OCI-LY7 (cell line): ENCODE data around the gene FAM184B. TPM values are rescaled to one million over a fixed set of nuclear protein-coding genes. Genes with fewer than 3 reads are reported as not detected.

ENCODE experiments used
- BruUV-seq: library from RNA; stranded (reverse); fragments of 400-500 nt; replicated peaks from 2 replicates; lab custom pipeline; 2021; lab: Mats Ljungman, UMichigan
- CTCF ChIA-PET: fragments of 300-600 bp; sonication (Branson Sonifier 250); formaldehyde crosslinking; loops from one replicate; lab custom pipeline; 2022; ENCODE audit warnings: antibody characterized with exemption; ENCODE audit not compliant: unreplicated experiment; lab: Charles Lee
- POLR2A ChIA-PET: fragments of 300-600 bp; sonication (Branson Sonifier 250); formaldehyde crosslinking; loops from one replicate; lab custom pipeline; 2022; ENCODE audit warnings: antibody characterized with exemption; lab: Charles Lee
- DNase-seq: peaks from one replicate; pipeline ENCODE4 v3.0.0-alpha.2; 2015; ENCODE audit warnings: low spot score
- H2AFZ ChIP-seq: fragments of 200-600 bp; sonication (generic), shearing (Covaris generic); 2 replicates; pipeline ENCODE4 v1.6.1; 2014; ENCODE audit warnings: mild to moderate bottlenecking, antibody characterized with exemption, low read length, moderate library complexity
- H3K27ac ChIP-seq: fragments of 200-600 bp; sonication (generic); 2 replicates; pipeline ENCODE4 v1.5.1; 2014; ENCODE audit warnings: mixed run types, low read depth, mild to moderate bottlenecking, moderate library complexity, low read length, inconsistent platforms; ENCODE audit not compliant: poor library complexity, severe bottlenecking
- H3K36me3 ChIP-seq: fragments of 200-600 bp; sonication (generic); 2 replicates; pipeline ENCODE4 v1.6.1; 2014; ENCODE audit warnings: mild to moderate bottlenecking, antibody characterized with exemption, low read length, moderate library complexity, mixed read lengths; ENCODE audit not compliant: insufficient read depth
- H3K4me1 ChIP-seq: fragments of 200-600 bp; sonication (generic); 2 replicates; pipeline ENCODE4 v1.5.1; 2014; ENCODE audit warnings: mild to moderate bottlenecking, low read length; ENCODE audit not compliant: insufficient read depth, poor library complexity, severe bottlenecking
- H3K4me2 ChIP-seq: fragments of 200-600 bp; sonication (generic); 2 replicates; pipeline ENCODE4 v1.6.1; 2014; ENCODE audit warnings: mild to moderate bottlenecking, low read length
- H3K4me3 ChIP-seq: fragments of 200-600 bp; sonication (generic); 2 replicates; pipeline ENCODE4 v1.5.1; 2014; ENCODE audit warnings: mild to moderate bottlenecking, low read depth, low read length; ENCODE audit not compliant: poor library complexity, severe bottlenecking
- H3K79me2 ChIP-seq: fragments of 200-600 bp; sonication (generic); 2 replicates; pipeline ENCODE4 v1.6.1; 2016; ENCODE audit warnings: low read depth, mild to moderate bottlenecking, low read length, moderate library complexity, mixed read lengths; ENCODE audit not compliant: insufficient read depth
- H3K9me2 ChIP-seq: fragments of 200-600 bp; sonication (generic); 2 replicates; pipeline ENCODE4 v1.6.1; 2016; ENCODE audit warnings: mild to moderate bottlenecking, low read length, mixed read lengths; ENCODE audit not compliant: insufficient read depth
- H3K9me3 ChIP-seq: fragments of 200-600 bp; sonication (generic); 2 replicates; pipeline ENCODE4 v1.6.1; 2014; ENCODE audit warnings: mild to moderate bottlenecking, mixed run types, low read length, mixed read lengths
- H4K20me1 ChIP-seq: fragments of 200-600 bp; sonication (generic); 2 replicates; pipeline ENCODE4 v1.6.1; 2014; ENCODE audit warnings: mild to moderate bottlenecking, antibody characterized with exemption, low read length, moderate library complexity, mixed read lengths; ENCODE audit not compliant: insufficient read depth
- EZH2phosphoT487 ChIP-seq: fragments of 200-600 bp; sonication (generic); IDR thresholded peaks from 2 replicates; pipeline ENCODE4 v1.6.1; 2018; ENCODE audit warnings: low read depth, borderline replicate concordance, mild to moderate bottlenecking, mixed run types, antibody characterized with exemption, low read length, moderate library complexity, mixed read lengths
- intact Hi-C: fragments of 100-400 bp; cut with micrococcal nuclease; formaldehyde crosslinking; loops from one replicate; pipeline ENCODE4 v1.10.0; 2022; ENCODE audit not compliant: unreplicated experiment
- total RNA-seq, 2 experiments: library from RNA; depleted of rRNA in 1 of 2; stranded (reverse); fragments of >200 nt in 1 of 2; shearing (Covaris generic) in 1 of 2; gene quantifications; 2 replicates each; pipeline ENCODE4 v1.2.3, GENCODE V29; 2014 to 2022
- TF ChIP-seq, protein P1 (sequence below): fragments of 200-600 bp; sonication (generic); conservative IDR thresholded peaks from 2 replicates; pipeline ENCODE4 v1.5.1; 2014; ENCODE audit warnings: mild to moderate bottlenecking, antibody characterized with exemption, low read length, moderate library complexity, mixed read lengths

FAM184B gene
- total RNA-seq, 2 experiments from 2014 or later, result not detected

DNA sequence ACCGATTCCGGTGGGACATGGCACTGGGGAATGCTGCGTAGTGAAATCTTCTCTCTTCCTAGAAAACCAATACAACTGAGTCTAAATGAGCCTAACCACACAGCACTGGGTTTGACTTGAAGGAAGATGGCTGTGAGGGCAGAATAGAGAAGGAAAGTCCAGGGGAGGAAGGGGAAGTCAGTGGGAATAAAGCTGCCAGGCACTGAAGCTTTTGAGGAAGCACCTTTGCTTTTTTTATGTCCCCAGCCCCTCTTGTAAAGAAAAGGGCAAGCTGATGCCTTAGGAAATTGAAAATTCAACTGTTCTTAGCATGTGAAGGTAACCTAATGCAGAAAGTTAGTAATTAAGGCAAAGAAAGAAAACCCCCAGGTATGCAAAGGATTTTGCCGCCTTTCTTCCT is 146.4 kb downstream of the FAM184B start:
- H4K20me1 ChIP-seq, result no peaks in the 10 kb centered on the region
- ChIA-PET POLR2A (interaction anchor here (1.1 kb wide), 1 partner anchor 40 kb away, joined by 4 read pairs; no protein-coding TSS in a partner anchor), CTCF (no interaction called here)
- H3K27ac ChIP-seq, result no peak overlapping the region
- H3K9me2 ChIP-seq, result no peaks in the 10 kb centered on the region
- no peak overlapping the region for H2AFZ ChIP-seq
- BruUV-seq, result no TSS peak
- no peak for DNase-seq
- H3K36me3 ChIP-seq, result peaks cover 73% of the 10 kb centered on the region
- no peak for TF ChIP-seq EZH2phosphoT487
- TF ChIP-seq, protein P1, sequence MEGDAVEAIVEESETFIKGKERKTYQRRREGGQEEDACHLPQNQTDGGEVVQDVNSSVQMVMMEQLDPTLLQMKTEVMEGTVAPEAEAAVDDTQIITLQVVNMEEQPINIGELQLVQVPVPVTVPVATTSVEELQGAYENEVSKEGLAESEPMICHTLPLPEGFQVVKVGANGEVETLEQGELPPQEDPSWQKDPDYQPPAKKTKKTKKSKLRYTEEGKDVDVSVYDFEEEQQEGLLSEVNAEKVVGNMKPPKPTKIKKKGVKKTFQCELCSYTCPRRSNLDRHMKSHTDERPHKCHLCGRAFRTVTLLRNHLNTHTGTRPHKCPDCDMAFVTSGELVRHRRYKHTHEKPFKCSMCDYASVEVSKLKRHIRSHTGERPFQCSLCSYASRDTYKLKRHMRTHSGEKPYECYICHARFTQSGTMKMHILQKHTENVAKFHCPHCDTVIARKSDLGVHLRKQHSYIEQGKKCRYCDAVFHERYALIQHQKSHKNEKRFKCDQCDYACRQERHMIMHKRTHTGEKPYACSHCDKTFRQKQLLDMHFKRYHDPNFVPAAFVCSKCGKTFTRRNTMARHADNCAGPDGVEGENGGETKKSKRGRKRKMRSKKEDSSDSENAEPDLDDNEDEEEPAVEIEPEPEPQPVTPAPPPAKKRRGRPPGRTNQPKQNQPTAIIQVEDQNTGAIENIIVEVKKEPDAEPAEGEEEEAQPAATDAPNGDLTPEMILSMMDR, result no peak
- H3K9me3 ChIP-seq, result no peaks in the 10 kb centered on the region
- H3K79me2 ChIP-seq, result no peaks in the 10 kb centered on the region
- intact Hi-C loops, result loop anchor here (5.0 kb wide), 2 partner anchors 58 to 957 kb away; partner anchors contain the start of gene LAP3
- H3K4me2 ChIP-seq, result no peak overlapping the region
- no peak overlapping the region for H3K4me3 ChIP-seq
- no peaks in the 10 kb centered on the region for H3K4me1 ChIP-seq

DNA sequence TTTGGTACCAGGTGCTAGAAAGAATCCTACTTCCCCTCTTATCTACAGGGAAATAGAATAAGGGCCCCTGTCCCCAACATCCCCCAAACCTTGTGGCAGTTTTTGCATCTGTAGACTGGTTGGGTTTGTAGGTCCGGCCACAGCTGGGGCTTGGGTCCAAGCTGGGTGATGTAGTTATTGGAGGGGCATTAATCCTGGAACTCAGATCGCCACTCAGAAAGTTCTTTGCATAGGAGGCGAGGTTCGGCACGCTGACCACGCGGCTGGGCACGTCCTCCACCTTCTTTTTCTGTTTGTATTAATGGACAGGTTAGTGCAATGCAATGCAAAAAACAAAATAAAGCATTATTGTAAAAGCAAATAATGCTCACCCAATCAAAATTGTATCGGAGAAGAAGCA is 147.8 kb downstream of the FAM184B start:
- Histone ChIP-seq H3K4me2 (no peak overlapping the region), H3K9me3 (no peaks in the 10 kb centered on the region), H3K27ac (no peak overlapping the region), H3K36me3 (peaks cover 86% of the 10 kb centered on the region), H2AFZ (no peak overlapping the region), H3K4me3 (no peak overlapping the region), H4K20me1 (no peaks in the 10 kb centered on the region), H3K79me2 (no peaks in the 10 kb centered on the region), H3K9me2 (no peaks in the 10 kb centered on the region), H3K4me1 (no peaks in the 10 kb centered on the region)
- CTCF ChIA-PET, result no interaction called here
- intact Hi-C loops, result no loop called here
- no peak for TF ChIP-seq EZH2phosphoT487
- TF ChIP-seq, protein P1, result no peak
- BruUV-seq, result no TSS peak
- POLR2A ChIA-PET, result no interaction called here
- DNase-seq, result no peak

DNA sequence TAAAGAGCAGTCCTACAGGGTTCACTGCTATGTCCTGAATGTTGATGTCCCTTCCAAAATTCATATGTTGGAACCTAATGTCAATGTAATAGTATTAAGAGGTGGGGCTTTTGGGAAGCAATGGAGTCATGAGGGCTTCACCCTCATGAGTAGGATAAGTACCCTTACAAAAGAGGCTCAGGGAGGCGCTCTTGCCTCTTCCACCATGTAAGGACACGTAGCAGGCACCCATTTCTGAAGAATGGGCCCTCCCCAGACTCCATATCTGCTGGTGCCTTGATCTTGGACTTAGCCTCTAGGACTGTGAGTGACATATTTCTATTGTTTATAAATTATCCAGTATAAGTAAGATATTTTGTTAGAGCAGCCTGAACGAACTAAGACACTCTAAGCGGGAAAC is 151.2 kb downstream of the FAM184B start:
- ChIA-PET POLR2A (no interaction called here), CTCF (no interaction called here)
- no peak overlapping the region for H3K4me2 ChIP-seq
- H3K4me3 ChIP-seq, result no peak overlapping the region
- BruUV-seq, result no TSS peak
- H3K79me2 ChIP-seq, result no peaks in the 10 kb centered on the region
- peaks cover 99% of the 10 kb centered on the region for H3K36me3 ChIP-seq
- DNase-seq, result no peak
- no peak overlapping the region for H3K27ac ChIP-seq
- TF ChIP-seq EZH2phosphoT487, result no peak
- TF ChIP-seq, protein P1, result no peak
- H3K9me2 ChIP-seq, result no peaks in the 10 kb centered on the region
- intact Hi-C loops, result no loop called here
- H3K4me1 ChIP-seq, result no peaks in the 10 kb centered on the region
- no peaks in the 10 kb centered on the region for H4K20me1 ChIP-seq
- no peaks in the 10 kb centered on the region for H3K9me3 ChIP-seq
- no peak overlapping the region for H2AFZ ChIP-seq
